Osteocyte (in vitro differentiated cells): Measurements from ENCODE around the gene WWP2. TPM values are rescaled to one million over a fixed set of nuclear protein-coding genes. Genes with fewer than 3 reads are reported as not detected.
"Not testable (repeated sequence)": the region's sequence is repeated elsewhere in the genome, so short reads cannot be mapped to it uniquely, and the experiment has no call there.

Source experiments
- DNase-seq: peaks from one replicate; pipeline ENCODE4 v3.0.0; 2021; ENCODE audit warnings: mixed read lengths; ENCODE audit not compliant: unreplicated experiment; ENCODE audit errors: extremely low spot score
- H3K27ac Mint-ChIP-seq: one replicate; pipeline ENCODE4 v1.8.0; 2021; ENCODE audit warnings: mild to moderate bottlenecking, mixed read lengths; ENCODE audit not compliant: unreplicated experiment
- H3K27me3 Mint-ChIP-seq: one replicate; pipeline ENCODE4 v1.8.0; 2021; ENCODE audit warnings: mixed read lengths; ENCODE audit not compliant: unreplicated experiment
- H3K36me3 Mint-ChIP-seq: one replicate; pipeline ENCODE4 v1.8.0; 2021; ENCODE audit warnings: mixed read lengths; ENCODE audit not compliant: unreplicated experiment
- H3K4me1 Mint-ChIP-seq: one replicate; pipeline ENCODE4 v1.8.0; 2021; ENCODE audit warnings: mixed read lengths; ENCODE audit not compliant: unreplicated experiment
- H3K4me3 Mint-ChIP-seq: one replicate; pipeline ENCODE4 v1.8.0; 2021; ENCODE audit warnings: mild to moderate bottlenecking, moderate library complexity, mixed read lengths; ENCODE audit not compliant: unreplicated experiment
- H3K9me3 Mint-ChIP-seq: one replicate; pipeline ENCODE4 v1.8.0; 2021; ENCODE audit warnings: mixed read lengths; ENCODE audit not compliant: unreplicated experiment
- total RNA-seq: library from RNA; stranded (reverse); gene quantifications from 2 replicates; pipeline ENCODE4 v1.2.1, GENCODE V29; 2021
- TF ChIP-seq, protein P1 (sequence below): fragments of 200-600 bp; sonication (generic); IDR thresholded peaks from 2 replicates; pipeline ENCODE4 v1.5.0; 2021; ENCODE audit warnings: antibody characterized with exemption, mild to moderate bottlenecking, moderate library complexity

WWP2 gene
- total RNA-seq, 1 donor from 2014 or later: 36.2 TPM

DNA sequence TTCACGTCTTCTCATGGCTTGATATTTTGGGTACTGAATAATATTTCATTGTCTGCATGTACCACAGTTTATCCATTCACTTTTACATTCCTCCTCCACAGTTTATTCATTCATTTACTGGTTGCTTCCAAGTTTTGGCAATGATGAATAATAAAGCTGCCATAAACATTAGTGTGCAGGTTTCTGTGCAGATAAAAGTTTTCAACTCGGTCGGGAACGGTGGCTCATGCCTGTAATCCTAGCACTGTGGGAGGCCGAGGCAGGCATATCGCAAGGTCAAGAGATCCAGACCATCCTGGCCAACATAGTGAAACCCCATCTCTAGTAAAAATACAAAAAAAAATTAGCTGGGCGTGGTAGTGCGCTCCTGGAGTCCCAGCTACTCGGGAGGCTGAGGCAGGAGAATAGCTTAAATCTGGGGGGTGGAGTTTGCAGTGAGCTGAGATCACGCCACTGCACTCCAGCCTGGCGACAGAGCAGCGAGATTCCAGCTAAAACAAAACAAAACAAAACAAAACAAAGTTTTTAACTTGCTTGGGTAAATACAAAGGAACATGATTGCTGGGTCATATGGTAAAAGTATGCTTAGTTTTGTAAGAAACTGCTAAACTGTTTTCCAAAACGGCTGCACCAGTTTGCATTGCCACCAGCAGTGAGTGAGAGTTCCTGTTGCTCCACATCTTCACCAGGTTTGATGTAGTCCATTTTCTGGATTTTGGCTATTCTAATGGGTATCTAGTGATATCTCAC, 89.5 kb downstream of the WWP2 start:
- TF ChIP-seq, protein P1, sequence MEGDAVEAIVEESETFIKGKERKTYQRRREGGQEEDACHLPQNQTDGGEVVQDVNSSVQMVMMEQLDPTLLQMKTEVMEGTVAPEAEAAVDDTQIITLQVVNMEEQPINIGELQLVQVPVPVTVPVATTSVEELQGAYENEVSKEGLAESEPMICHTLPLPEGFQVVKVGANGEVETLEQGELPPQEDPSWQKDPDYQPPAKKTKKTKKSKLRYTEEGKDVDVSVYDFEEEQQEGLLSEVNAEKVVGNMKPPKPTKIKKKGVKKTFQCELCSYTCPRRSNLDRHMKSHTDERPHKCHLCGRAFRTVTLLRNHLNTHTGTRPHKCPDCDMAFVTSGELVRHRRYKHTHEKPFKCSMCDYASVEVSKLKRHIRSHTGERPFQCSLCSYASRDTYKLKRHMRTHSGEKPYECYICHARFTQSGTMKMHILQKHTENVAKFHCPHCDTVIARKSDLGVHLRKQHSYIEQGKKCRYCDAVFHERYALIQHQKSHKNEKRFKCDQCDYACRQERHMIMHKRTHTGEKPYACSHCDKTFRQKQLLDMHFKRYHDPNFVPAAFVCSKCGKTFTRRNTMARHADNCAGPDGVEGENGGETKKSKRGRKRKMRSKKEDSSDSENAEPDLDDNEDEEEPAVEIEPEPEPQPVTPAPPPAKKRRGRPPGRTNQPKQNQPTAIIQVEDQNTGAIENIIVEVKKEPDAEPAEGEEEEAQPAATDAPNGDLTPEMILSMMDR: no peak
- Mint-ChIP-seq H3K27me3 (no peaks in the 10 kb centered on the region), H3K9me3 (no peaks in the 10 kb centered on the region), H3K4me1 (peaks cover 19% of the 10 kb centered on the region), H3K36me3 (peaks cover 13% of the 10 kb centered on the region), H3K4me3 (no peak overlapping the region), H3K27ac (no peak overlapping the region)
- DNase-seq: no peak

DNA sequence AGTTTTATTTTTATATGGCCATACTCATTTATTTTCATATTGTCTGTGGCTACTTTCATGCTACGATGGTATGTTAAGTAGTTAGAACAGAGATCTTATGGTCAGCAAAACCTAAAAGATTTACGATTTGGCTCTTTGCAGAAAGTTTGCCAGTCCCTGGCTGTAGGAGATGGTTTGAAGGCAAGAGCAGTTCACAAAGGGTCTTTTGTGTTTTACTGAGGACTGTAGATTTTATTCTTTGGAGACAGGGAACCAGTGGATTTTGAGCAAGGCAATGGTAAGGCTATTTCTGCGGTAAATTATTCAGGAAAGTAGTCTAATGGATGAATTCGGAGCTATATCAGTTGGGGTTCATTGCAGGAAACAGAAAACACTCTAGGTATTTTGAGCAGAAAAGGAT, 90.7 kb downstream of the WWP2 start:
- H3K4me1 Mint-ChIP-seq: peaks cover 15% of the 10 kb centered on the region
- H3K9me3 Mint-ChIP-seq: no peaks in the 10 kb centered on the region
- TF ChIP-seq, protein P1: no peak
- peaks cover 13% of the 10 kb centered on the region for H3K36me3 Mint-ChIP-seq
- no peak for DNase-seq
- no peak overlapping the region for H3K27ac Mint-ChIP-seq
- no peaks in the 10 kb centered on the region for H3K27me3 Mint-ChIP-seq
- no peak overlapping the region for H3K4me3 Mint-ChIP-seq

DNA sequence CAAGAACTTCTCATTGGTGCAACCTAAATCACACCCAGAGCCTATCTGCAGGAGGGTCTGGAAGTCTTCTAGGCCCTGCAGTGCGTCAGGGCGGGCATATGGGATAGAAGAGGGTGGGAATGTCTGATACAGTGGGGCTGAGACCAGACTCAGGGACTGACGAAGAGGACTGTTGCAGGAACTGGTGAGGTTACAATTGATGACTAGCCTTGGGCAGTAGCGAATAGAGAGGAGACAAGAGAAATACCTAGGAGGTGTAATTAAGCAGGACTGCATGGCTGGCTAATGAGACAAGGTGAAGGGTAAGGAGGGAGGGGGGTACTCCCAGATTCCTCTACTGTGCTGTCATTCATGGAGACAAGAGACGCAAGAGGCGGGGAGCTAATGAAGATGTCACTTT, 91.3 kb downstream of the WWP2 start:
- TF ChIP-seq, protein P1: no peak
- H3K9me3 Mint-ChIP-seq: no peaks in the 10 kb centered on the region
- peaks cover 11% of the 10 kb centered on the region for H3K4me1 Mint-ChIP-seq
- no peak for DNase-seq
- H3K27me3 Mint-ChIP-seq: no peaks in the 10 kb centered on the region
- H3K4me3 Mint-ChIP-seq: no peak overlapping the region
- no peak overlapping the region for H3K27ac Mint-ChIP-seq
- H3K36me3 Mint-ChIP-seq: peaks cover 13% of the 10 kb centered on the region

DNA sequence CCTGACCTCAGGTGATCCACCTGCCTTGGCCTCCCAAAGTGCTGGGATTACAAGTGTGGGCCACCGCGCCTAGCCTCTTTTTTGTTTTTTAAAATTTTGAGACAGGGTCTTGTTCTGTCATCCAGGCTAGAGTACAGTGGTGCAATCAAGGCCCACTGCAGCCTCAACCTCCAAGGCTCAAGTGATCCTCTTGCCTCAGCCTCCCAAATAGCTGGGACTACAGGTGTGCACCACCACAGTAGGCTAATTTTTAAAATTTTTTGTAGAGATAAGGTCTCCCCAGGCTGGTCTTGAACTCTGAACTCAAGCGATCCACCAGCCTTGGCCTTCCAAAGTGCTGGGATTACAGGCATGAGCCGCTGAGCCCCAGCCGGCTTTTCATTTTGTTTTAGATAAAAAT, 92.6 kb downstream of the WWP2 start:
- H3K4me3 Mint-ChIP-seq, H3K4me1 Mint-ChIP-seq, H3K9me3 Mint-ChIP-seq, DNase-seq, H3K27ac Mint-ChIP-seq, H3K27me3 Mint-ChIP-seq: not testable (repeated sequence)
- H3K36me3 Mint-ChIP-seq: peaks cover 18% of the 10 kb centered on the region

DNA sequence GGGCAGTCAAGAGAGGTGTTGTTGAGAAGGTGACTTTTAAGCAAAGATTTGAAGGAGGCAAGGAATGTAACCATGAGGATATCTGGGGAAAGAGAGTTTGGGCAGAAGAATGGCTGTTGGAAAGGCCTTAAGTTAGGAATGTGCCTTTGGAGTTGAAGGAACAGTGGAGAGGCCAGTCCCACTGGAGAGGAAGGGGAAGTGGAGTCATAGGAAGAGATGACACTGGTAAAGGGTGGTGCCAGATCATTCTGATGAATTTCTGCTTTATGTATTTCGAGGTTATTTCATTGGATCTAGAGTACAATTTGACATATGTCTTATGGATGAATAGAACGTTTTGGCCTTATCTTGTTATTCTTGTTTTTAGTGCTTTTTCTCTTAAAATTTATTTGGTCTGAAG, 93.5 kb downstream of the WWP2 start:
- H3K27me3 Mint-ChIP-seq: no peaks in the 10 kb centered on the region
- H3K4me1 Mint-ChIP-seq: peaks cover 3% of the 10 kb centered on the region
- H3K36me3 Mint-ChIP-seq: peaks cover 18% of the 10 kb centered on the region
- no peak overlapping the region for H3K27ac Mint-ChIP-seq
- no peaks in the 10 kb centered on the region for H3K9me3 Mint-ChIP-seq
- DNase-seq: no peak
- H3K4me3 Mint-ChIP-seq: no peak overlapping the region
- TF ChIP-seq, protein P1: no peak
